Suppressor macrophage treated with lipopolysaccharide for 4 hours (primary cell): Measurements from ENCODE around the gene SUSD6.
"Not testable (repeated sequence)": the region's sequence is repeated elsewhere in the genome, so short reads cannot be mapped to it uniquely, and the experiment has no call there.

ENCODE experiments used
- DNase-seq: peaks from one replicate; pipeline ENCODE4 v3.0.0-alpha.2; 2020

Gene SUSD6

DNA sequence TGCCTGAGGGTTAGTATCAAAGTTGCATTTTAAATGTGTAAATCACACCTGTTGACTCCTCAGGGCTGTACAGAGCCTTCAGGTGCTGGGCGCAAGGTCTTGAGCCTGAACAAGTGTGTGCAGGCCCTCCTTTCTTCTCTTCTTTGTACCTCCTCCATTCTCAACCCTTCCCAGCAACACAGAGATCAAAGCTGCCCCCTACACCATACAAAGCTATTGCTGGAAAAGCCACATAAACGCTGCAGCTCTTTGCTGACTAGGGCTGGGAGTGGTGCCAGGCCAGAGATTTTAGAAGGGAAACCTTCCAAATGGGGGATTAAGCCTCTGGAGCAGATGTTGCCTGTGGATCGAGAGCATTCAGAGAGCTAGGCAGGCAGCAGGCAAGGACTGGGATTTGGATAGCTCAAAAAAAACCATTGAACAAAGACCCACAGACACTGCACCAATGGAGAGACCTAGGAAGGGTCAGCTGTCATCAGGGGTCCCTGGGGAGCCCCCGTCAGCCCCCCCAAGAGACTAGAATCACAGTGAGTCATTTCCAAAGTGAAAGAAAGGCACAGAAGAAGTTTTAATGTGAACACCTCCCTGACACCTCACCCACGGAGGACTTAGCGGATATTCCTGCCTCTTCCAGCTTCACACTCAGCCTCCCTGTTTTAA is 18.2 kb upstream of the SUSD6 start:
- no peak for DNase-seq

DNA sequence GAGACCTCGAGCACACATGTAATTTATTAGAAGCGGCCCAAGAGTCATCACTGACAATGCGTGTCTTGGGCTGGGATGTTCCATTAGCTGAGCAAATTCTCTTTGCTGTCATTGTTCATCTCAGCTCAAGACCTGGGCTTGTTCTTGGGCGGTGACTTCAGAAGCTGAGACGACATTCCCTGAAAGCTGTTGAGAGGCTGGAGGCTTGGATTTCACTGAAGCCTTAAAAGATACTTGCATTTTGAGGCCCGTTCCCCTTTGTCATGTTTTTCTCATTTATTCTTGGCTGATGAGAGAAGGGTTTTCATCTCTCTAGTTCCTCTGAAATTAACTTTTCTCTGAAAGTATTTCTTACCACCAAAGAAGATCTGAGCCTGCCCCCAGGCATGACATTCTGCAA is 16.6 kb upstream of the SUSD6 start:
- DNase-seq = no peak

- no peak for DNase-seq
These were observed 16.1 kb upstream of the SUSD6 start for GRCh38 chr14:69595336-69595735.

GRCh38 chr14:69599431-69599830 is 12.0 kb upstream of the SUSD6 start:
- DNase-seq = not testable (repeated sequence)

- no peak for DNase-seq
These were observed 11.0 kb upstream of the SUSD6 start for GRCh38 chr14:69600304-69600891.

DNA sequence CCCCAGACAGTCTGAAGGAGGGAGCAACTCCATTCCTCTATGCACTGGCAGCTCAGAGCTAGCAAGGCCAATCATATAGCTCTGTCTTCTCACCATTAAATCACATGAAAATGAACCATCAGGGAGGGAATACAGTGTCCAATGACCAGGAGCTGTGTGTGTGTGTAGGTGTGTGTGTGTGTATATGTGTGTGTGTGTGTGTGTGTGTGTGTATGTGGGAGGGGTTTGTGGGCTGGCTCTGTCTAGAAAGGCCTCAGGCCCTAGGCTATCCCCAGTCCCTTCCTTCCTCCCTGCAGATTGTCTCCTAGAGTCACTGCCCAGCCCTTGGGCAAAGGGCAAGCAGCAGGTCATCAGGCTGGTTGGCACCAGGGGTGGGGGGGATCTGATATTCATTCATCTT is 5.7 kb upstream of the SUSD6 start:
- DNase-seq = peak; percentile 65

DNA sequence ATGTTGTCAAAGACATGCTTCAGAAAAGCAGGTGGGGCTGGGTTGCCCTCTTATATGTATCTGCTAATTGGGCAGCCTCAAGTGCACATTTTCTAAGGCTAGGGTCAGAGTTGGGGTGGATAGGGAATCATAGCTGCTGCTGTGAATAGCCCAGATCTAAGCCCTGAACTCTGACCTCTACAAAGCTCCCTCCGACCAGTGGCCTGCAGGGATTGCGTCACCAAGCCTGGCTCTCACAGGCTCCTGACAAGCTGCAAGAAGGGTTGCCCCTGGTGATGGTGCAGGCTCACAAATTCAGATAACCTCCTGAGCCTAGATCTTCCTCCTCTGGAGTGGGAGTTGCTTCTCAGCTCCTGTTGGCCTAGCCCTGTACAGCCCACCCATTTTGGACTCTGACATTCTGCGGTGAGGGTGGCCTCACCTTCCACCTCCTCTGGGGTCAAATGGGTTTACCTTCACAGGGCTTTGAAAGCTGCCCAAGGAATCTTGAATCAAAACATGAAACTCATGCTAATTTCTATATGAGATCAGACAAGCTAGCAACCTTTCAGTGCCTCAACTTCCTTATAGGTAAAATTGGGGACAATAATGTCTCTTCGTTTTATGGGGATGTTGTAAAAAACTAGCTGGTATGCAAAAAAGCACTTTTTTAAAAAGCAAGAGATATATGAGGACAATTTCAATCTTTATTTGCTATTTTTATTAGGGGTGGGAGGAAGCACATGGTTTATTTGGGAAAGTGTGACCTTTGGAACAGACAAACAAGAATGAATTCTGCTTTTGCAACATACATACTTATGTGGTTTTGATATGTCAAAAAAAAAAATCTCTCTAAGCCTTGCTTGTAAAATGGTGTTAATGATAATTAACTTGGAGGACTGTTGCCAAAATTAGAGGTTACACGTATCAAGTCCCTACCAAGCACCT is 4.9 kb upstream of the SUSD6 start:
- DNase-seq = peak; percentile 54

DNA sequence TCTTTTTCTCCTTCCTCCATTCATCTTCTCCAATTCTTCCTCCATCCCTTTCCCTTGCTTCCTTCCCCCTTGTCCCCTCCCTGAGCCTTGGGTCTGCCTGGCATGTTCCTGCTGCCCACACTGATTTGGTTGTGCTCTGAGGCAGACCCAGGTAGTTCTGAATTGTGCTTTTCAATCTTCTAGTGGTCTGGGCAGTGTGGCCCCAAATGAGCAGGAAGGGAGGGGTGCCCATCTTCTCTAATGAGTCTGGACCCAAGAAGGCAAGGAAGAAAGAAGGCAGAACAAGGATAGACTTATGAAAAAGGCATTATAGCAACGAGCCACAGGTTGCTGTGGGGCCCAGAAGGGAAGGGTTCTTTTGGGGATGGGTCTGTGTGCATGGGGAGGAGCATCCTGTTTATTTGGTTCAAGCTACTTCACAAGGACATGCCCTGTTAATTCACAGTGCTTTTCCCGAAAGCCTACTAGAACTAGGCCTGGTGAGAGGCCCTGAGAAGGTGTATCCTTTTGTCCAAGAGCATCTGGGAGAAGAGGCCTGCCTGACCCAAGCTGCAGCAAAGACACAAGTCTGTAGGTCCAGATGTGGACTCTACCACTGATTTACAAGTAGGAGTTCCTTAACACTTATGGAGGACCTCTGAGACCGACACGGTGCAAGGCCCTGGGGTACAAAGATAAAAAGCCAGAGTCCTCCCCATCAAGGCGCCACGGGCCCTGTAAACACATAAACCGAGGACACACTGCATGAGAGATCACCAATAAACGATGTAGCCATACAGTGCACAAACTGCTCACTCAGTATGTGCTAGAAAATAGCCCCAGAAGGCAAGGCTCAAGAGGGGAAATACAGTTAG is 1.1 kb upstream of the SUSD6 start:
- no peak for DNase-seq

GRCh38 chr14:69610874-69611171 is 573 bp upstream of the SUSD6 start:
- no peak for DNase-seq

GRCh38 chr14:69612014-69612782 is 802 bp downstream of the SUSD6 start:
- peak; percentile 68 for DNase-seq

- no peak for DNase-seq
These were observed 1.4 kb downstream of the SUSD6 start for GRCh38 chr14:69612783-69613130.

GRCh38 chr14:69613312-69614073 is 2.1 kb downstream of the SUSD6 start:
- no peak for DNase-seq

DNA sequence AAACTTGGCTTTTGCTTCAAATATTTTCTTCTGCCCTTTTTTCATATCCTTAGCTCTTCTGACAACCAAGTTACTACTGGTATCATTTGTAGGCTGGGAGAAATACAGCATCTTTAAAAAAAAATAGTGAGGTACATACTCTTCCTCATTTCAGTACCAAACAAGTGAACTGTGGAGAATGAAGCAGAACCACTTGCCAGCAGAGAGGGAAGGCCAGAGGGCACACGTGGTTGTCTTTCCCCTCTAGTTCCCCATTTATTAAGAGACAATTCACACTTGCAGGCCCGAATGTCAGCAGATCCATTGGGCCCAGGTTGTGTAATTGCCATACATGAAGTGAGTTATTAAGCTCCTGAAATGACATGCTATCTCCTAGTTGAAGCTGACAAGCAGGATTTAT is 3.2 kb downstream of the SUSD6 start:
- peak; percentile 92 for DNase-seq

DNA sequence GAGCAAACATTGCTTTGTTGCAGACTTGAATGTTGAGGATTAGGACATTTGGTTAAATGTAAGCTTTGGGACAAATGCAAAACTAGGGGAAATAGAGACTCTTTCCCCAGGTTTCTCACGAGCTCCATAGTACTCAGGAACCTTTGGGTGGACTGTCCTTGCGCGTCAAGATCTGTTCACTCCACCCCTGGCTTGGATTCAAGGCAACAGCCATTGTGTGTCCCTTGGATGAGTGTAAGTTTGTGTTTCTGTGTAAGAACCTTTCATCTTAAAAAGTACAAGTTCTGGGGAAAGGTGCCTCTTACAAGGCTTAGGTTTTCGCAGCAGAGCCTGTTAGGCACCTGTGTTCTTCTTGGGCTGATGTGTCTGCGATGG is 3.7 kb downstream of the SUSD6 start:
- no peak for DNase-seq

- peak; percentile 91 for DNase-seq
These were observed 4.4 kb downstream of the SUSD6 start for GRCh38 chr14:69615496-69616407.

DNA sequence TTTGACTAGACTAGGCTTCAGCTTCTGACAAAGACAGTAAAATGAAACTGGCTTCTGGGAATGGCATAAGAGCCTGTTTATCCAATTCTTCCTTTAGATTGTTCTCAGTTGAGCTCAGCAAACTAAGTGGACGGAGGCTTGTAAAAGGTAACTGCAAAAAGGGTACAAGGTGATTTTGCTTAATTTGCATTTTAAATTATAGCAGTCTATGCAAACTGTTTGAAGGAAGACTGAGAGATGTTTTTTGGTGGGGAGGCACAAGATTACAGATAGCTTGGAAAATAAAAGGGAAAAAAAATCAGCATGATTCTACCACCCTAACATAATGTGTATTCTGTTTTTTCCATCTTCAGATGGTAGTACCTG is 5.0 kb downstream of the SUSD6 start:
- no peak for DNase-seq

- no peak for DNase-seq
These were observed 6.4 kb downstream of the SUSD6 start for GRCh38 chr14:69617796-69618195.

DNA sequence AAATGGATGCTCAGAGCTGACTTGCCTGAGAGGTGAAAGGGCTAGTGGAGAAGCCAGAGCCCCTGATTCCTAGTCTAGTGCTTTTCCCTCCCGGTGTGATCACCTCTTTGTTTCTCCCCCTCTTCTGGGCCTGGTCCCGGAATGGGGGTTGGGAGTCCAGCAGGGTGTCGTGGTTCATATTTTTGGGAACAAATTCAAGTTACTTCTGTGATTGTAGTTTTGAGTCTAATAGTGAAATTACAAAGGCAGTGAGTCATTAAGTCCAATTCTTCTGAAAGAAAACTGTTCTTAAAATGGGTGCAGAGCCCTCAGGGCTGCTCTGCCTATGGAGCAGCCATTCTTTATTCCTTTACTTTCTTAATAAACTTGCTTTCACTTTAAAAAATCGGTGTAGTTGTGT is 7.6 kb downstream of the SUSD6 start:
- peak; percentile 53 for DNase-seq

- peak; percentile 57 for DNase-seq
These were observed 8.8 kb downstream of the SUSD6 start for GRCh38 chr14:69620211-69620611.

- DNase-seq = no peak
These were observed 9.6 kb downstream of the SUSD6 start for GRCh38 chr14:69620981-69621380.

DNA sequence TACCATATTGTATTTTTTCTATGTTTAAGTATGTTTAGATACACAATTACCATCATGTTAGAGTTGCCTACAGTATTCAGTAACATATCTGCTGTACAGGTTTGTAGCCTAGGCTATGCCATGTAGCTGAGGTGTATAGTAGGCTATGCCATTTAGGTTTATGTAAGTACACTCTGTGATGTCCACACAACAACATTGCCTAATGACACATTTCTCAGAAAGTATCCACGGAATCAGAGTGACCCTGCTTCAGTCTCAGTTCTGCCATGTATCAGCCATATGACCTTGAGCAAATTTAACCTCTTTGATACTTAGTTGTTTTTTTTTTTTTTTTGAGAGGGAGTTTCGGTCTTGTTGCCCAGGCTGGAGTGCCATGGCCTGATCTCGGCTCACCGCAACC is 12.7 kb downstream of the SUSD6 start:
- peak; percentile 65 for DNase-seq
